VCaP (cell line): ENCODE measurements around the gene DSC2.
"Not testable (repeated sequence)": the region's sequence is repeated elsewhere in the genome, so short reads cannot be mapped to it uniquely, and the experiment has no call there.

ENCODE experiments used
- H3K27ac ChIP-seq: fragments of 450-650 bp; 2 replicates; pipeline ENCODE4 v1.5.1; 2017
- TF ChIP-seq, protein P1 (sequence below): fragments of 450-650 bp; conservative IDR thresholded peaks from 2 replicates; pipeline ENCODE4 v1.5.1; 2017; ENCODE audit warnings: mild to moderate bottlenecking, moderate library complexity

DSC2 gene

GRCh38 chr18:31129398-31130115, 27.3 kb upstream of the DSC2 start:
- H3K27ac ChIP-seq = no peak overlapping the region
- TF ChIP-seq, protein P1, sequence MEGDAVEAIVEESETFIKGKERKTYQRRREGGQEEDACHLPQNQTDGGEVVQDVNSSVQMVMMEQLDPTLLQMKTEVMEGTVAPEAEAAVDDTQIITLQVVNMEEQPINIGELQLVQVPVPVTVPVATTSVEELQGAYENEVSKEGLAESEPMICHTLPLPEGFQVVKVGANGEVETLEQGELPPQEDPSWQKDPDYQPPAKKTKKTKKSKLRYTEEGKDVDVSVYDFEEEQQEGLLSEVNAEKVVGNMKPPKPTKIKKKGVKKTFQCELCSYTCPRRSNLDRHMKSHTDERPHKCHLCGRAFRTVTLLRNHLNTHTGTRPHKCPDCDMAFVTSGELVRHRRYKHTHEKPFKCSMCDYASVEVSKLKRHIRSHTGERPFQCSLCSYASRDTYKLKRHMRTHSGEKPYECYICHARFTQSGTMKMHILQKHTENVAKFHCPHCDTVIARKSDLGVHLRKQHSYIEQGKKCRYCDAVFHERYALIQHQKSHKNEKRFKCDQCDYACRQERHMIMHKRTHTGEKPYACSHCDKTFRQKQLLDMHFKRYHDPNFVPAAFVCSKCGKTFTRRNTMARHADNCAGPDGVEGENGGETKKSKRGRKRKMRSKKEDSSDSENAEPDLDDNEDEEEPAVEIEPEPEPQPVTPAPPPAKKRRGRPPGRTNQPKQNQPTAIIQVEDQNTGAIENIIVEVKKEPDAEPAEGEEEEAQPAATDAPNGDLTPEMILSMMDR = no peak

GRCh38 chr18:31125878-31126277, 23.7 kb upstream of the DSC2 start:
- H3K27ac ChIP-seq = no peak overlapping the region
- TF ChIP-seq, protein P1 = no peak

GRCh38 chr18:31123125-31123524, 20.9 kb upstream of the DSC2 start:
- not testable (repeated sequence) for H3K27ac ChIP-seq

DNA sequence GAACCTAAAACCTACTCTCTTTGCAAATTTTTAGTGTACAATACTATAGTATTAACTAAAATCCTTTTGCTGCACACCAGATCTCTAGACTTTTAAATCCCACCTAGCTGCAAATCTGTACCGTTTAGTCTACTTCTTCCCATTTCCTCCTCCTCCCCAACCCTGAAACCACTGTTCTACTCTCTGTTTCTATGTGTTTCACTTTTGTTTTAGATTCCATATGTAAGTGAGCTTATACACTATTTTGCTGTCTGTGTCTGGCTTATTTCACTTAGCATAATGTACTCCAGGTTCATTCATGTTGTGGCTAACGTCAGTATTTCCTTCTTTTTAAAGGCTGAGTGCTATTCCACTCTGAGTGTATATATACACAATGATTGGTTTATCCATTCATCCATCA, 18.4 kb upstream of the DSC2 start:
- TF ChIP-seq, protein P1 = no peak
- H3K27ac ChIP-seq = no peak overlapping the region

DNA sequence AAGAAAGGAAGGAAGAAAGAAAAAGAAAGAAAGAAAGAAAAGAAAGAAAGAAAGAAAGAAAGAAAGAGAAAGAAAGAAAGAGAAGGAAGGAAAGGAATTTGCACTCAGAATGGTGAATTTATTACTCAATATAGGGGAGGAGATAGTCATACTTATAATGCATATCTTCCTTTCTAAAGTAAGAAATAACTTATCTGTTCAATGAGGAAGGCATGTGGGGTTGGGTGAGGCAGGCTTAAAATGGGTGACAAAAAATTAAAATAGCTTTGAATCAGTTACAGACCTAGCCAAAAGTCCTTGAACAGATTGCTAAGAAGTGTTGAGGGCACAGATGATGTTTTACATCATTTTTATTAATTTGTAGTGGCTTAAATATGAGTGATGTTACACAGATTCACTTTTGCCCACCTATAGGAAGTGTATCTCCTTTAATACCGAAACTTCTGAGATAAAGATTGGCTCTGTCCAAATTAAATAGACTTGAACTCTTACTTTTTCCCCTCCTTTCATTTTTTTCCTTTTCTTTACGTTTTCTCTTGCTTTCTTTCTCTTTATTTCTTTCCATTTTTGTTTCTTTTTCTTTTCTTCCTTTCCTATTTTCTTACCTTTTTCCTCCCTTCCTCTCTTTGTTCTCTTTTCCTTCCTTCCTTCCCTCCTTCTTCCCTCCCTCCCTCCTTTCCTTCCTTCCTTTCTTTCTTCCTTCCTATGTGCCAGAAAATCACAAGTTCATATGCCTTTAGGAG, 14.8 kb upstream of the DSC2 start:
- H3K27ac ChIP-seq = no peak overlapping the region
- TF ChIP-seq, protein P1 = no peak

GRCh38 chr18:31112804-31113203, 10.6 kb upstream of the DSC2 start:
- H3K27ac ChIP-seq = no peak overlapping the region
- TF ChIP-seq, protein P1 = no peak

DNA sequence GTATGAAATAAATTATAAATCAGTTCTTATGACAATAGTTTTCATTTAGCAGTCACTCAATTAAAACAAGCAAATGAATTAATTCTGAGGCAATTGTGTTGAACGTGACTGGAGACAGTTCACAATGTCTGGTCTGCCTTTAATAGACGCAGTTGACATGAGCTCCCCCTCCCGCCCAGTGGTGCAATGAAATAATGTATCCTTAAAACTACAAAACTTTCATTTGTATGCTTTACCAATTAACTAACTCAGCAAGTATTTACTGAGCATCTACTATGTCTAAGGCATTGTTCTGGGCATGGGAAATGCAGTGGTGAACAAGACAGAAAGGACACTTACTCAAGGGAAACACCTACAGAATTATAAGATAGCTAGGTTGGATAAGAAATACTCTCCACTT, 3.5 kb upstream of the DSC2 start:
- TF ChIP-seq, protein P1 = no peak

DNA sequence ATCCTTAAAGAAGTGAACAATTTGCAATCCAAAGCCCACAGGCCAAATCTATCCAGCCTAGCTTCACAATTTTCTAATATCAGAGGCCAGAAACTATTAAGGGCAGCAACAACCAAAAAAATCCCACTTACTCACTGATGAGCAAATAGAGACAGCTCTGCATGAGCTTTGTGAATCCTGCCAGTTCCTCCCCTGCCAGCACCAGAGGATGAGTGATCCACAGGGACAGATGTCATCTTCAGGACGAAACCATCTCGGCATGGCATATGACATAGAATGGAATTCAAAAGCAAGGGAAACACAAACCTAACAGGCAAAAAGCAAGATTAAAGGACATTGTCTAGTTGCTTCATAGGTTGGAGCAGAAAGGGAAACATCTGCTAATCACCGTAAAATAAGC, 2.2 kb upstream of the DSC2 start:
- H3K27ac ChIP-seq = no peak overlapping the region
- TF ChIP-seq, protein P1 = no peak

More for the DNA sequence above, 3.5 kb upstream of the DSC2 start:
- H3K27ac ChIP-seq = no peak overlapping the region
